Lower lobe of right lung (tissue), 2 donors: ENCODE data around the gene AGMO. TPM values are rescaled to one million over a fixed set of nuclear protein-coding genes. Genes with fewer than 3 reads are reported as not detected.

ENCODE experiments used
- ATAC-seq, 2 donors: fragments of 200-7000 bp; cut with Tn5 transposase; one replicate each; pipeline ENCODE4 v1.9.1; 2020 to 2022; ENCODE audit warnings: mild to moderate bottlenecking in 2 of 2, moderate library complexity in 2 of 2
- DNase-seq: peaks from one replicate; pipeline ENCODE4 v3.0.0-alpha.2; 2020
- H3K27ac ChIP-seq: fragments of 200-600 bp; one replicate; pipeline ENCODE4 v1.8.0; 2022
- H3K27me3 ChIP-seq: fragments of 200-600 bp; one replicate; pipeline ENCODE4 v1.8.0; 2022; ENCODE audit warnings: low read depth
- H3K36me3 ChIP-seq: fragments of 200-600 bp; one replicate; pipeline ENCODE4 v1.8.0; 2022; ENCODE audit warnings: mild to moderate bottlenecking
- H3K4me1 ChIP-seq: fragments of 200-600 bp; one replicate; pipeline ENCODE4 v1.8.0; 2022
- H3K4me3 ChIP-seq: fragments of 200-600 bp; one replicate; pipeline ENCODE4 v1.8.0; 2022; ENCODE audit warnings: mild to moderate bottlenecking
- H3K9me3 ChIP-seq: fragments of 200-600 bp; one replicate; pipeline ENCODE4 v1.8.0; 2022
- CTCF ChIP-seq: fragments of 200-600 bp; IDR thresholded peaks from one replicate; pipeline ENCODE4 v1.8.0; 2022; ENCODE audit warnings: antibody characterized with exemption, mild to moderate bottlenecking
- intact Hi-C: fragments of 100-400 bp; cut with DNase I; formaldehyde crosslinking; loops from one replicate; pipeline ENCODE4 v1.11.0; 2022
- total RNA-seq: library from RNA; stranded (reverse); fragmentation: NEBNext Ultra II Directional; extraction: Animal tissue kit (Norgen Biotek cat#: 25700); gene quantifications from one replicate; pipeline ENCODE4 v1.2.1, GENCODE V29; 2021
- donor health status: DM: no; HTN: yes; CAD: no; lungs with severe emphysema.

Gene AGMO
- total RNA-seq, 1 donor from 2014 or later: not detected

GRCh38 chr7:15248514-15248913 lies 313.3 kb downstream of the AGMO start:
- ATAC-seq (no peak), DNase-seq (no peak)
- no peaks in the 10 kb centered on the region for H3K9me3 ChIP-seq
- H3K27me3 ChIP-seq: no peaks in the 10 kb centered on the region
- intact Hi-C loops: no loop called here
- TF ChIP-seq CTCF: no peak
- H3K27ac ChIP-seq: no peak overlapping the region
- no peak overlapping the region for H3K4me3 ChIP-seq
- no peaks in the 10 kb centered on the region for H3K36me3 ChIP-seq
- no peaks in the 10 kb centered on the region for H3K4me1 ChIP-seq

DNA sequence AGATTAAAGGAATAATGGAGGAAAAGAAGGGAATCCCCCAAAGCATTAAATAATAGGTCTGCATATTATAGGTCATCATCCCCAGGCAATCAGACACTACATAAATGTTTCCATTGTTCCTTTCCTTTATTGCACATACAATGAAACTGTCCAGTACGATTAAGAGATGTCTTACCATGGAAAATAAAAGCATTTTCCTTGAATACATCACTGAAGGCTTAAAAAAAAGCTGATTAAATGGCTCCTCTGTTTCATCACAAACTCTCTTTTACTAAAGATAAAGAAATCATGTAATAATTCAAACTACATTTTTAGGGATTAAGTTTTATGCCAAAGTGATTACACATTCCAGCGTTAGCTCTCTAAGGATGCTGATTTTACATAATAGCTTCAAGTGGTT lies 316.0 kb downstream of the AGMO start:
- Histone ChIP-seq H3K4me1 (no peaks in the 10 kb centered on the region), H3K36me3 (no peaks in the 10 kb centered on the region), H3K4me3 (no peak overlapping the region), H3K9me3 (no peaks in the 10 kb centered on the region), H3K27ac (no peak overlapping the region), H3K27me3 (no peaks in the 10 kb centered on the region)
- no peak for DNase-seq
- intact Hi-C loops: no loop called here
- TF ChIP-seq CTCF: no peak
- no peak for ATAC-seq

DNA sequence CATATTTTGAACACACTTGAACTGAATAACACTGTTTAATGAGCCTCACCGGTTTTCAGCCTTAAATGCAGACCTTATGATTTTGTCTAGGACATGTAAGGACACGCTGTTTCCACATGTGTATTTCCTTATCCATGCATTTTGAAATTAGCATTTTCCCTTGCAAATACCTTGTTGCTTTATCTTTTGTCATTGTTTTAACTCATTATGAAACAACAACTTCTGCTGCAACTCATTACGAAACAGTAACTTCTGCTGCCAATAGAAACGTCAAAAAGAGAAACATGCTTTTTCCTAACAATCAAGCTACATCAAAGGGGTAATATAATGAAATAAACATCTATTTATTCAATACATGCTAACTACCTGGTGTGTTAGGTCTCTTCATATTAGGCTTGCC lies 322.0 kb downstream of the AGMO start:
- no peaks in the 10 kb centered on the region for H3K36me3 ChIP-seq
- no peak overlapping the region for H3K27ac ChIP-seq
- no peak for TF ChIP-seq CTCF
- no peak overlapping the region for H3K4me3 ChIP-seq
- no peaks in the 10 kb centered on the region for H3K4me1 ChIP-seq
- no peaks in the 10 kb centered on the region for H3K27me3 ChIP-seq
- no peak for DNase-seq
- ATAC-seq: no peak
- intact Hi-C loops: no loop called here
- no peaks in the 10 kb centered on the region for H3K9me3 ChIP-seq

- peak in 1 of 2 donors; percentile 21 for ATAC-seq
- H3K27ac ChIP-seq: no peak overlapping the region
- no peak for TF ChIP-seq CTCF
These were observed 324.9 kb downstream of the AGMO start for GRCh38 chr7:15236952-15237351.

GRCh38 chr7:15234431-15234830 lies 327.4 kb downstream of the AGMO start:
- H3K4me1 ChIP-seq: no peaks in the 10 kb centered on the region
- H3K27ac ChIP-seq: no peak overlapping the region
- no peak overlapping the region for H3K4me3 ChIP-seq
- no peaks in the 10 kb centered on the region for H3K9me3 ChIP-seq
- DNase-seq (no peak), ATAC-seq (no peak)
- intact Hi-C loops: no loop called here
- TF ChIP-seq CTCF: no peak
- no peaks in the 10 kb centered on the region for H3K36me3 ChIP-seq
- H3K27me3 ChIP-seq: no peaks in the 10 kb centered on the region

More at GRCh38 chr7:15236952-15237351, 324.9 kb downstream of the AGMO start:
- Histone ChIP-seq H3K9me3 (no peaks in the 10 kb centered on the region), H3K4me3 (no peak overlapping the region), H3K27me3 (no peaks in the 10 kb centered on the region), H3K4me1 (no peaks in the 10 kb centered on the region), H3K36me3 (no peaks in the 10 kb centered on the region)
- no peak for DNase-seq
- intact Hi-C loops: no loop called here

DNA sequence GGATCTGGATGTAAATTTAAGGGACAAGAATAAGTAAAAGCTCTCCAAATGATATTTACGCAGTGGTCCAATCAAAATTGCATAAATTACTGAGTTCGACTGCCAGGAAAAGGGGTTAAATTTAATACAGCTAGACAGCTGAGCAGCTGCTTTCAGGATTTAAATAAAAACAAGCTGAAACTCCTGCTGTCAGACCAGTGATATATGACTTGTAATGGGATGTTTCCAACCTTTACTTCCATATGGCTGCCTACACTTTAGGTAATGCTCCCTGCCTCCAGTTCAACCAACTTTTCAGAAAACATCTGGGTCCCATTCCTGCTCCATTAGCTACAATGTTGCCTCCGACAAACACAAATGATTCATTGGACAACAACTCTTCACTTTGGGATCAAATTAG lies 333.0 kb downstream of the AGMO start:
- Histone ChIP-seq H3K4me3 (no peak overlapping the region), H3K36me3 (no peaks in the 10 kb centered on the region), H3K9me3 (no peaks in the 10 kb centered on the region), H3K27me3 (no peaks in the 10 kb centered on the region), H3K27ac (no peak overlapping the region), H3K4me1 (no peaks in the 10 kb centered on the region)
- intact Hi-C loops: no loop called here
- ATAC-seq: no peak
- TF ChIP-seq CTCF: no peak
- DNase-seq: no peak
